ENCODE measurements around the gene HNRNPD. TPM values are rescaled to one million over a fixed set of nuclear protein-coding genes. Genes with fewer than 3 reads are reported as not detected.
A peak's percentile ranks its signal among the peaks of the same experiment; 100 is the strongest.

The HNRNPD gene
- total and polyA plus RNA-seq, 2 experiments from 2014 or later: 245 to 768 TPM

DNA sequence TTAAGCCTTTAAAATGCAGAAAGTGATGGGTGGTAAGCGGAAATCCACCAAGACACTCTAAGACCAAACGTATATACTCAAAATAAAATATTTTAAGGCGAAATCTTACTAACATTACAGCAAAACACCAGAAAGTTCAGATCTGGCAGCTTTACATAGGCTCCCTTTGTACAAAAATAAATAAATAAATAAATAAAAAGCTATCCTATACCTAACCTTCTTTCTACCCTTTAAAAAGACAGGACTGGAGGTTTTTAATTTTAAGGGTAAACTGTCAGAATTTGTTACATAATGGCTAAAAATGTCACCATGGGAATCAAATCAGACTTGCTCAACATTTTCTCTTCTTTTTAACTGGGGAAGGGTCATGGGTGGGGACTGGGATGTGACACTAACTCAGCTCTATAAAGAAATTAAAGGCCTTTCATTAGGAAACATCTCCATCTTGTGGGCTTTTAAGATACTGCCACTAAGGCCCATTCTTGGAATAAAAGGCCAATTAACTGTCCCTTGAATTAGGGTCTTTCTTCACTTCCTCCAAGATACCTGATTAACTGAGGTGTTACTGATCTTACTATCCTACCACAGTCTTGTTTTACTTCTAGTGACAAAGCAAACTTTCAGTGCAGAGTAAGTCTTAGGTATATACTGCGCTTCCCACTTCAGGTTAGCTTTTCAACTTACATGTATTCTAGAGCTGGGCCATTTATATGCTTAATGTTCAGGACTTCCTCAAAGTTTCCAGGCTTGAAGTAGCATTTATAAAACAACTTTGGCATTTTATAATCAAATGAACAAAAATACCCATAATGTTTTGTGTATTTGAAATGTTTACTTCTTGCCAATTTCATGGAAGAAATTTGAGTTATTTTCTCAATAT, 13.3 kb downstream of the HNRNPD start:
- DNase-seq (ENCODE audit: low spot score) (peak; percentile 70), ATAC-seq (peak; percentile 58)
- H3K4me3 Mint-ChIP-seq: no peak overlapping the region
- no peaks in the 10 kb centered on the region for H3K9me2 ChIP-seq (ENCODE audit: insufficient read depth)
- H3K4me3 ChIP-seq: no peak overlapping the region
- H3K27me3 Mint-ChIP-seq (ENCODE audit: insufficient read depth, low read depth, poor library complexity): no peaks in the 10 kb centered on the region
- H3K4me1 Mint-ChIP-seq: peaks cover 37% of the 10 kb centered on the region; the same call in 2 of the 3 replicates
- no peak overlapping the region for H3K27ac ChIP-seq (ENCODE audit: low read depth)
- H3K4me2 ChIP-seq: no peak overlapping the region
- H3K4me1 ChIP-seq (ENCODE audit: insufficient read depth): no peaks in the 10 kb centered on the region; the same call in 1 of the 2 replicates
- 0 out of 2 replicates have a peak, but pooled peaks cover 2% of the 10 kb centered on the region for H3F3A ChIP-seq (replicated peaks; ENCODE audit: low read depth)
- peaks cover 67% of the 10 kb centered on the region for H3K36me3 Mint-ChIP-seq (ENCODE audit: low read depth)
- H3K36me3 ChIP-seq (ENCODE audit: insufficient read depth): peaks cover 44% of the 10 kb centered on the region
- H3K9me3 Mint-ChIP-seq: no peaks in the 10 kb centered on the region
- peaks cover 69% of the 10 kb centered on the region for H4K20me1 ChIP-seq (replicated peaks; ENCODE audit: insufficient read depth)
- no peaks in the 10 kb centered on the region for H3K27me3 ChIP-seq (ENCODE audit: insufficient read depth)
- no peak overlapping the region for H3K27ac Mint-ChIP-seq
- no peak overlapping the region for H2AFZ ChIP-seq
- TF ChIP-seq, protein P1, sequence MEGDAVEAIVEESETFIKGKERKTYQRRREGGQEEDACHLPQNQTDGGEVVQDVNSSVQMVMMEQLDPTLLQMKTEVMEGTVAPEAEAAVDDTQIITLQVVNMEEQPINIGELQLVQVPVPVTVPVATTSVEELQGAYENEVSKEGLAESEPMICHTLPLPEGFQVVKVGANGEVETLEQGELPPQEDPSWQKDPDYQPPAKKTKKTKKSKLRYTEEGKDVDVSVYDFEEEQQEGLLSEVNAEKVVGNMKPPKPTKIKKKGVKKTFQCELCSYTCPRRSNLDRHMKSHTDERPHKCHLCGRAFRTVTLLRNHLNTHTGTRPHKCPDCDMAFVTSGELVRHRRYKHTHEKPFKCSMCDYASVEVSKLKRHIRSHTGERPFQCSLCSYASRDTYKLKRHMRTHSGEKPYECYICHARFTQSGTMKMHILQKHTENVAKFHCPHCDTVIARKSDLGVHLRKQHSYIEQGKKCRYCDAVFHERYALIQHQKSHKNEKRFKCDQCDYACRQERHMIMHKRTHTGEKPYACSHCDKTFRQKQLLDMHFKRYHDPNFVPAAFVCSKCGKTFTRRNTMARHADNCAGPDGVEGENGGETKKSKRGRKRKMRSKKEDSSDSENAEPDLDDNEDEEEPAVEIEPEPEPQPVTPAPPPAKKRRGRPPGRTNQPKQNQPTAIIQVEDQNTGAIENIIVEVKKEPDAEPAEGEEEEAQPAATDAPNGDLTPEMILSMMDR (conservative IDR thresholded peaks at IDR 0.05; ENCODE audit: low read depth in 2 of 2): peak; percentile 47 to 66
- TF ChIP-seq, protein P2, sequence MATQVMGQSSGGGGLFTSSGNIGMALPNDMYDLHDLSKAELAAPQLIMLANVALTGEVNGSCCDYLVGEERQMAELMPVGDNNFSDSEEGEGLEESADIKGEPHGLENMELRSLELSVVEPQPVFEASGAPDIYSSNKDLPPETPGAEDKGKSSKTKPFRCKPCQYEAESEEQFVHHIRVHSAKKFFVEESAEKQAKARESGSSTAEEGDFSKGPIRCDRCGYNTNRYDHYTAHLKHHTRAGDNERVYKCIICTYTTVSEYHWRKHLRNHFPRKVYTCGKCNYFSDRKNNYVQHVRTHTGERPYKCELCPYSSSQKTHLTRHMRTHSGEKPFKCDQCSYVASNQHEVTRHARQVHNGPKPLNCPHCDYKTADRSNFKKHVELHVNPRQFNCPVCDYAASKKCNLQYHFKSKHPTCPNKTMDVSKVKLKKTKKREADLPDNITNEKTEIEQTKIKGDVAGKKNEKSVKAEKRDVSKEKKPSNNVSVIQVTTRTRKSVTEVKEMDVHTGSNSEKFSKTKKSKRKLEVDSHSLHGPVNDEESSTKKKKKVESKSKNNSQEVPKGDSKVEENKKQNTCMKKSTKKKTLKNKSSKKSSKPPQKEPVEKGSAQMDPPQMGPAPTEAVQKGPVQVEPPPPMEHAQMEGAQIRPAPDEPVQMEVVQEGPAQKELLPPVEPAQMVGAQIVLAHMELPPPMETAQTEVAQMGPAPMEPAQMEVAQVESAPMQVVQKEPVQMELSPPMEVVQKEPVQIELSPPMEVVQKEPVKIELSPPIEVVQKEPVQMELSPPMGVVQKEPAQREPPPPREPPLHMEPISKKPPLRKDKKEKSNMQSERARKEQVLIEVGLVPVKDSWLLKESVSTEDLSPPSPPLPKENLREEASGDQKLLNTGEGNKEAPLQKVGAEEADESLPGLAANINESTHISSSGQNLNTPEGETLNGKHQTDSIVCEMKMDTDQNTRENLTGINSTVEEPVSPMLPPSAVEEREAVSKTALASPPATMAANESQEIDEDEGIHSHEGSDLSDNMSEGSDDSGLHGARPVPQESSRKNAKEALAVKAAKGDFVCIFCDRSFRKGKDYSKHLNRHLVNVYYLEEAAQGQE (IDR thresholded peaks at IDR 0.05; ENCODE audit: unreplicated experiment): no peak
- H3K79me2 ChIP-seq (replicated peaks; ENCODE audit: insufficient read depth): peaks cover 100% of the 10 kb centered on the region

DNA sequence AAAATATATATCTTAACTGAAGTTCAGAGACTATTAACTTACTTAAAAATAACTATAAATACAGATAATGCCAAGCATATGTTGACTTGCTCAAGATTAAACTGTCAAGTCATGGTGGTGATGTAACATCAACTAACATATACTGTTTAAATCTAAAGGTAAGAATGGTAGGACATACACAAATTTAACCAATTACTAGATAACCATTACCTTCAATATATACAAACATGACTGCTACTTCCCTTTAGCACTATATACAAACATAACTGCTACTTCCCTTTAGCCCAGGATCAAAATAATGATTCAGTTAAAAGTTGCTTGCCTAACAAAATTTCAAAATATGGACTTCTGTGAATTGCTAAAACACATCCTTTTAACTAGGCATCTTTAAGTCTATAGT, 14.9 kb downstream of the HNRNPD start:
- Mint-ChIP-seq H3K9me3 (no peaks in the 10 kb centered on the region), H3K36me3 (ENCODE audit: low read depth) (peaks cover 70% of the 10 kb centered on the region), H3K4me1 (peaks cover 26% of the 10 kb centered on the region; the same call in 2 of the 3 replicates), H3K4me3 (no peak overlapping the region), H3K27ac (peak overlapping the region; percentile 43; the same call in 1 of the 2 replicates), H3K27me3 (ENCODE audit: insufficient read depth, low read depth, poor library complexity) (no peaks in the 10 kb centered on the region)
- Histone ChIP-seq H3K9me2 (ENCODE audit: insufficient read depth) (no peaks in the 10 kb centered on the region), H3K4me2 (no peak overlapping the region), H3K27me3 (ENCODE audit: insufficient read depth) (no peaks in the 10 kb centered on the region), H3K4me3 (no peak overlapping the region), H3K36me3 (ENCODE audit: insufficient read depth) (peaks cover 61% of the 10 kb centered on the region), H3K27ac (ENCODE audit: low read depth) (no peak overlapping the region), H4K20me1 (replicated peaks; ENCODE audit: insufficient read depth) (peaks cover 62% of the 10 kb centered on the region), H3K79me2 (replicated peaks; ENCODE audit: insufficient read depth) (peaks cover 100% of the 10 kb centered on the region), H3K4me1 (ENCODE audit: insufficient read depth) (no peaks in the 10 kb centered on the region; the same call in 1 of the 2 replicates), H2AFZ (no peak overlapping the region), H3F3A (replicated peaks; ENCODE audit: low read depth) (0 out of 2 replicates have a peak, but pooled peaks cover 5% of the 10 kb centered on the region)
- no peak for ATAC-seq
- DNase-seq (ENCODE audit: low spot score): no peak
- TF ChIP-seq, protein P3, sequence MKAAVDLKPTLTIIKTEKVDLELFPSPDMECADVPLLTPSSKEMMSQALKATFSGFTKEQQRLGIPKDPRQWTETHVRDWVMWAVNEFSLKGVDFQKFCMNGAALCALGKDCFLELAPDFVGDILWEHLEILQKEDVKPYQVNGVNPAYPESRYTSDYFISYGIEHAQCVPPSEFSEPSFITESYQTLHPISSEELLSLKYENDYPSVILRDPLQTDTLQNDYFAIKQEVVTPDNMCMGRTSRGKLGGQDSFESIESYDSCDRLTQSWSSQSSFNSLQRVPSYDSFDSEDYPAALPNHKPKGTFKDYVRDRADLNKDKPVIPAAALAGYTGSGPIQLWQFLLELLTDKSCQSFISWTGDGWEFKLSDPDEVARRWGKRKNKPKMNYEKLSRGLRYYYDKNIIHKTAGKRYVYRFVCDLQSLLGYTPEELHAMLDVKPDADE (IDR thresholded peaks at IDR 0.05): no peak
- TF ChIP-seq EZH2phosphoT487 (IDR thresholded peaks at IDR 0.05; ENCODE audit: unreplicated experiment) (no peak), EZH2 (IDR thresholded peaks at IDR 0.05; ENCODE audit: low read depth, unreplicated experiment) (no peak), ZNF331 (CRISPR knock-in tag; IDR thresholded peaks at IDR 0.05; ENCODE audit: low read depth) (no peak)

Measured in GM23338 (cell line).